ENCODE measurements around the gene SPAG6.

SPAG6 gene

GRCh38 chr10:22321924-22322640, 23.2 kb upstream of the SPAG6 start:
- no peak for DNase-seq (ENCODE audit: extremely low read depth in 1 of 2, low read depth in 1 of 2)

- no peak for DNase-seq (ENCODE audit: extremely low read depth in 1 of 2, low read depth in 1 of 2)
Measured at GRCh38 chr10:22322641-22323160, 22.6 kb upstream of the SPAG6 start.

DNA sequence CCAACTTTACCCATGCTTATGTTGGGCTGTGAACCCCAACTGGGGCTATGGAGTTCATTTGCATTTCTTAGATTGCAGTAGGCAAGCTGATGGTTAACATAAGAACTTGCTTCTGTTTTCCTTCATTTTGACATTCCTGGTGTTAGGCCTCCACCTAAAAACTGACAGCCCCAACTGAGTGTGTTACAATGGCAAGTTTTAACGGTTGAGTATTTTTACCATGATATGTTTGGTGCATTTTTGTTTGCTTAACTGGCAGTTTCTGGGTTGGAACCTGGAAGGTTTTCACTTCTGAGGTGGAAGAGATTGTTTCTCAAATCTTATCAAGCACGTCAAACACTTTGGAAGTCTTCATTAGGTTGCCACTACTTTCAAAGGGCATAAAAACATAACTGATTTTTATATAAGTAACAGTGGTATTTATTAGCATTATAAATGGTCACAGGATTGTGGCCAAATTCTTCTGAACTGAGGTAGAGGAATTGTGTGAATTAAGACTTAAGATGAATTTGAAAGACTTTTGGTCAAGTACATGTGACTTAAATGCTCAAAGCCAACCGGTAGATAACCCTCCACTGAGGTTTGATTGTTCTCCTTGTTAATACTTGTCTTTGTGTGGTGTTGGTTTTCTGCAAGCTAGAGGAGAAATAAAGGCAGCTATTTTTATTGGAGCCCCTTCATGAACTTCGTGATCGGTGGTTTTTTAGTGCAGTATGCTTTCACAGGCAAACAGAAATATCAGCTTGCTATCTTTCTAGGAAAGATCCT, 21.6 kb upstream of the SPAG6 start:
- no peak for DNase-seq (ENCODE audit: extremely low read depth in 1 of 2, low read depth in 1 of 2)

DNA sequence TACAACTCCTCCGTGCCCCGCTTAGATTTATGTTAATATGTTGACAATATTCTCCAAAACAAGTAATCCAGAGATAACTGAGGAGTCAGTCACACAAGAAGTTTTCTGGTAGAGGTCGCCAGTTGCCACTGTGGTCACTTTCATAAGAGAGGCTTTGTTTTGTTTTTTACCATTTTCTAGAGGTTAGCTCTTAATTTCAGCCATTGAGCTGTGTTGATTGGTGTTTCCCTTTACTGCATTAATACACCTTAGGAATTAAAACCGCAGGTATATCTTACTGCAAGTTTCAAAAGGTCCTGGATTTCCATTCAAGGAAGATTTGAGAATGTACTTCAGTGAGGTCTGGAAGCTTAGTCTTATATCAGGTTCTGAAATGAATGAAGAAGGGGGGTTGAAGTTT, 20.9 kb upstream of the SPAG6 start:
- DNase-seq (ENCODE audit: extremely low read depth in 1 of 2, low read depth in 1 of 2): no peak

DNA sequence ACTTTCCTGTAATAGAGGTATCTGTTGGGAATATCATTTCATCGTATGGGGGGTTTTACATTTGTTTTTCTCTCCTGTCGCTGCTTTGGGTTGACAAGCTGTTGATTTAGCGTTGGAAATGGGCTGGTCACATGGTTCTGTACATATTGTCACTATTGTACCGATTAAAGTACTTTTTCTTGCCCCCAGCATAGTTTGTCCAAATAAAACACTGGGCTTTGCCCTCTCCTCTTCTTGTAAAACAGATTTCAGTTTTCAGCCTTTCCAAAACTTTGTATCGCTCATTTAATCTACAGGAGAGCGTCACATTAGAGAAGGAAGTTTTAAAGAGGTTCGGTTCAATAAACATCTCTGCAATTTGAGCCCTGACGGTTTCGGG, 20.4 kb upstream of the SPAG6 start:
- DNase-seq (ENCODE audit: extremely low read depth in 1 of 2, low read depth in 1 of 2): no peak

DNA sequence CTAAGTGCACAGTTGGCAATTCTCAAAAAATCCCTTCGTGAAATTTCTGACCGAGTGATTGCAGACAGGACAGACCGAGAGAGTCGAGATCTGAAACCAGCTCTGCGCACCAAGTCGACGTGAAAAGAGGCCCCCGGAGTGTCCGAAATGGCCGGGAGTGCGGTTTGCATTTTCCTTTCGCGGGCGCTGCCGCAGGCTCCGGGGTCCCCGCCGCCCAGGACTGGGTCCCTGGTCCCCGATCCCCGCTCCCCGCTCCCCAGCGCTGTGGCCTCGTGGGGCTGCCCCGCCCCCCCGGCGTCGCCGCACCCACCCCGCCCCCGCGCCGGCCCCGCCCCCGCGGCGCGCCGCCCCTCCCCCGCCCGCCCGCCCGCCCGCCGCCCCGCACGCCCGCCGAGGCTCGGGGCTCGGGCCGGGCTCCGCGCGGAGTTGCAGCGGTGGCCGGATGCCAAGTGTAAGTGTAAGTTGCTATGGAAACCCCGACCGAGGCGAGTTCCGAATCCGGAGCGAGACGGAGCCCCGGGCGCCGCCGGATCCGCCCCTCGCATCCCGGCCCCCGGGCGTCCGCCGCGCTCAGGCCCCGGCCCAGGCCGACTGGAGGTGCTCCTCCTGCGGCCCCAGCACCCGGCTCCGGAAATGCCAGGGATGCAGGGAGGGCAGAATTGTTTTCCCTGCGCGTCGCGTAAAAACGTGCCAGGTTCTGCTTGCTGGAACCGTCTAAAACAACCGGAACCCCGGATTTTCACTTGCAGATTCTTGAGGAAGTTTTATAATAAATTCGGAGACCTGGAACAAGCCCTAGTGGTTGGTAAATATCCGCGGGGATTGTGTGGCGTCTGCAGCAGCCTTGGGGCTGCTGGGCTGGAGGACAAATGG, 19.8 kb upstream of the SPAG6 start:
- peak in 1 of 2 donors; percentile 58 for DNase-seq (ENCODE audit: extremely low read depth in 1 of 2, low read depth in 1 of 2)

- DNase-seq (ENCODE audit: extremely low read depth in 1 of 2, low read depth in 1 of 2): no peak
Measured at GRCh38 chr10:22326145-22326702, 19.1 kb upstream of the SPAG6 start.

DNA sequence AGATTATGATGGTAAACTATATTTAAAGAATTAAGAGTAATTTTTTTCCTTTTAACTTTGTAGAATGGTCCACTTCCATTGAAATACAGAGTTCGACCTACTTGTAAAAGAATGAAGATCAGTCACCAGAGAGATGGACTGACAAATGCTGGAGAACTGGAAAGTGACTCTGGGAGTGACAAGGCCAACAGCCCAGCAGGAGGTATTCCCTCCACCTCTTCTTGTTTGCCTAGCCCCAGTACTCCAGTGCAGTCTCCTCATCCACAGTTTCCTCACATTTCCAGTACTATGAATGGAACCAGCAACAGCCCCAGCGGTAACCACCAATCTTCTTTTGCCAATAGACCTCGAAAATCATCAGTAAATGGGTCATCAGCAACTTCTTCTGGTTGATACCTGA, 16.1 kb upstream of the SPAG6 start:
- DNase-seq (ENCODE audit: extremely low read depth in 1 of 2, low read depth in 1 of 2): no peak

- DNase-seq (ENCODE audit: extremely low read depth in 1 of 2, low read depth in 1 of 2): no peak
Measured at GRCh38 chr10:22332116-22332692, 13.1 kb upstream of the SPAG6 start.

DNA sequence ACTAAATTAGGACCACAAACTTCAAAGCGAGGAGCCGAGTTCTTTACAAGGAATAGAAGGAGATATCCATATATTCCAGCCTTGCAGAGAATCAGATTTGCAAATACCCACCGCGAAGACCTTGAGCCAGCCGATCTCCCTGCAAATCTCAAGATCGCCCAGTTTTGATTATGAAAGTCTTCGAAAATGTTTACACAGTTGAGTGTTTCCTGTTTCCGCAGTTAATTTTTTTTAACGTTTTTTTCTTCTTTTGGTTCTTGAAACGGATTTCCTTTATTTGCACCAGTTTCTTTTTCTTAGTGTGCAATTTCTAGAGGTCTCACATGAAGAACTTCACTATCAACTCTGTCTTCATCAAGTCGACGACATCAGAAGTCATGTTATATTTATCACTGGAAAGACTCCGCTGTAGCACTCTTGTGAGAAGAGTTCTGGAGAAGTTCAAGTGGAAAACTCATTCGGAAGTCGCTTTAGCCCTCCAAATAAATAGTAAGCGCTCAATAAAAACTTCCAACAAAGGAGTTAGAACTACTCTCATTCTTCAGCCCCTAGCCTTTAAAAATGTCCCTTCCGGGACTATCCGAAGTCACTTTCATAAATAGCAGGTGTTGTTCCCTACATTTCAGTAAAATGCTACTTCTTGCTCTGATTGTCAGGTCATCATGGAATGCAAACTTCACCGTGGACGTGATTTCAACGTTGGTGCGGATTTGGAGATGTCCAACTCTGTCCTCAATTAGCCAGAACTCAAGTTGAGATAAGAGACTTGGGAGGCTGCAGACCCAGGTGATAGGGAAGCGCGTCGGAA, 11.9 kb upstream of the SPAG6 start:
- no peak for DNase-seq (ENCODE audit: extremely low read depth in 1 of 2, low read depth in 1 of 2)

DNA sequence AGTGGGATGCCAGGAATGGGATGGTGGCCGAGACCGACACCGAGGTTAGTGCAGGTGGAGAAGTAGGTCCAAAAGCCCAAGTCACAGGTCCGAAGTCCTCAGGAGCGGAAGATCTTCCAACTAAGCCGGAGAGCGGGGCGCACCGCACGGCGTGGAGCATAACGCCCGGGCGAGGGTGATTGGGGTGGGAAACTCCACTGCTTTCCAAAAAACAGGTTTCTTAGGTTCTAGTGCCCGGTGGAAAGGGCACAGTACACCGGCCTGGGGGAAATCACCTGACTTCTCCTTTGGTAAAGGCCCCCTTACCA, 11.4 kb upstream of the SPAG6 start:
- DNase-seq (ENCODE audit: extremely low read depth in 1 of 2, low read depth in 1 of 2): no peak

DNA sequence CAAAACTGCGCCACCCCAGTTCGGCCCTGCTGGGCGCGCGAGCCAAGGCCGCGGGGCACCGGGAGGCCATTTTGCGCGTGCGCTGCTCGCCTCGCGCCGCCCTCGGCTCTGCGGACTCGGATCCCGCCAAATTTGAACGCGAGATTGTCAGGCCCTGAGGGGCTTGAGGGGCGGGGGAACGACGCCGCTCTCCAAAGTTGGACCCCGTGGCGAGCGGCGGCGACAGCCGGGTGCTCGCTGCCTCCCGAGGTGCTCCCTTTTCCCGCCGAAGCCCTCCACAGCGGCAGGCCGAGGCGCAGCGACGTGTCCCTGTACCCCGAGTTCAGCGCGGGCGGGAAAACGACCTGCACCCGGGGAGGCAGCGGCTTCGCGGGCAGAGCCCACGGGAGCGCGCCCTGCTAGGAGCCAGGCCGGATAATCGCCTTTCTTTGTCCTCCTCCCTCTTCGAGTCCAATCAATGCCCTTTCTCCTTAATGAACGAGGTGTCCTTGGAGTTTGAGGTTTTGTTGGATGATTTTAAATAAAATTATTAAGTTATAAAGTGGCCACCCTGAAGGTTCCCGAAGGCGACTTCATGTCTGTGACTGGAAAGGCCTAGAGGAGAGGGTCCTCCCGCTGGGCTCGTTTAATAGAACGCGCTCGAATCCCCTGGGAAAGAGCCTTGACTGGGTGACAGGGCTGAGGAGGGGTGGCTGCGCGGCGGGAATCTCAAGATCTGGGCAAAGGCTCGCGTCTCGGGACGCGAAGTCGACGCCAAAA, 10.7 kb upstream of the SPAG6 start:
- no peak for DNase-seq (ENCODE audit: extremely low read depth in 1 of 2, low read depth in 1 of 2)

- DNase-seq (ENCODE audit: extremely low read depth in 1 of 2, low read depth in 1 of 2): no peak
Measured at GRCh38 chr10:22335173-22335933, 9.9 kb upstream of the SPAG6 start.

GRCh38 chr10:22338185-22338900, 7.0 kb upstream of the SPAG6 start:
- no peak for DNase-seq (ENCODE audit: extremely low read depth in 1 of 2, low read depth in 1 of 2)

- DNase-seq (ENCODE audit: extremely low read depth in 1 of 2, low read depth in 1 of 2): no peak
Measured at GRCh38 chr10:22338931-22339330, 6.4 kb upstream of the SPAG6 start.

- DNase-seq (ENCODE audit: extremely low read depth in 1 of 2, low read depth in 1 of 2): no peak
Measured at GRCh38 chr10:22339761-22340328, 5.5 kb upstream of the SPAG6 start.

DNA sequence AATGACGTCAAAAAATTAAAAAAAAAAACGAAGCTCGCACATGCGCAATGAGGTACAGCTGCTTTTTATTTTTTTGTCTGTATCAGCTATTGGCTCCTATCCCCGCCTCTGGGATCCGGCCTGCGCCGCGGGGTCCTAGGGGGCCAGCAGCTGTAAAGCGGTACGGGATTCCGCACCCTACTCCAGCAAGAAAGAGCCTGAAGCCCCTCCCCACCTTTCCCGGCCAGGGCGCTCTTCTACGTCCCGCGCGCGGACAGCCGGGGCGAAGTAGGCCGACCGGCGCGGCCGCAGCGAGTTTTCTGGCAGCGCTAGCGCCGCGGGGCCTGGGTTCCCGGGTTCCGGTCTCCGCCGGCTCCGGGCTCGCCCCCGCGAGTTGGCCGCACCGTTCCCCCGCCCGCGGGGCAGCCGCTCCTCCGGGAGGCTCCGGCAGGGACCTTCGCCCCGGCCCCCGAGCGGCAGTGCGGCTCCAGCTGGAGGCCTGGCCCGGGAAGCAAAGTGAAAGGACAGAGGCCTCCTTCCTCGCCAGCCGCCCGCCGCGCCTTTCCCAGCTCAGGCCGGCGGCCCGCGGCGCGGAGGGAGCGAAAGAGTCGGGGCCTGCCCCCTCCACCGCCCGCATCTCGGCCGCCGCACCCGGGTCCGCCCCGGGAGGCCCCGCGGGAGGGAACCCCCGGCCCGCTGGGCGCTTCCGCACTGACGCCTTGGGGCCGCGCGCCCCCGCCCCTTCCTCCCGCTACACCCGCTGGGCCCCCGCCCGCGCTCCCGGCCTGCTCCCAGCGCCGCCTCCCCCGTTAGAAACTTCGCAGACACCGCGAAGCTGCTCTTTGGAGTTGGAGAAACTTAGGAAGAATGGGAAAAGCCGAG, 4.7 kb upstream of the SPAG6 start:
- DNase-seq (ENCODE audit: extremely low read depth in 1 of 2, low read depth in 1 of 2): no peak

Measured in activated CD8-positive, alpha-beta memory T cell treated with anti-CD3 and anti-CD28 coated beads for 1 hour (primary cell).